Measurements from ENCODE around the gene RTN4RL1.

GRCh38 chr17:2029911-2030778 is 5.0 kb upstream of the RTN4RL1 start, which contains the start of gene DPH1:
- no peak for TF ChIP-seq CTCF (IDR thresholded peaks at IDR 0.05)
- peak in 1 of 2 donors; percentile 32 for TF ChIP-seq POLR2A (IDR thresholded peaks at IDR 0.05)
- TF ChIP-seq EP300 (IDR thresholded peaks at IDR 0.05), result no peak

Data from suprapubic skin (tissue), 3 donors.